HG03135 (cell line): ENCODE data around the gene TSPEAR.

Experiments
- ATAC-seq: cut with Tn5 transposase; IDR thresholded peaks from one replicate; pipeline ENCODE4 v1.9.1; 2021; ENCODE audit warnings: mild to moderate bottlenecking, moderate library complexity; ENCODE audit not compliant: unreplicated experiment

The TSPEAR gene

GRCh38 chr21:44522753-44523204 is 188.6 kb downstream of the TSPEAR start:
- ATAC-seq: no peak

- ATAC-seq: no peak
Measured at GRCh38 chr21:44521928-44522752, 189.2 kb downstream of the TSPEAR start.

- no peak for ATAC-seq
Measured at GRCh38 chr21:44521301-44521927, 190.0 kb downstream of the TSPEAR start.

- no peak for ATAC-seq
Measured at GRCh38 chr21:44520326-44521300, 190.8 kb downstream of the TSPEAR start.

- no peak for ATAC-seq
Measured at GRCh38 chr21:44519346-44520325, 191.7 kb downstream of the TSPEAR start.

- ATAC-seq: no peak
Measured at GRCh38 chr21:44518686-44519085, 192.7 kb downstream of the TSPEAR start.

GRCh38 chr21:44517175-44517899 is 194.0 kb downstream of the TSPEAR start:
- ATAC-seq: no peak

GRCh38 chr21:44516828-44517174 is 194.6 kb downstream of the TSPEAR start:
- ATAC-seq: no peak

GRCh38 chr21:44516342-44516741 is 195.0 kb downstream of the TSPEAR start:
- no peak for ATAC-seq

GRCh38 chr21:44515359-44516165 is 195.8 kb downstream of the TSPEAR start:
- ATAC-seq: no peak

GRCh38 chr21:44514746-44515358 is 196.5 kb downstream of the TSPEAR start:
- no peak for ATAC-seq

- ATAC-seq: no peak
Measured at GRCh38 chr21:44514218-44514520, 197.2 kb downstream of the TSPEAR start.

- no peak for ATAC-seq
Measured at GRCh38 chr21:44513389-44514217, 197.8 kb downstream of the TSPEAR start.

- ATAC-seq: no peak
Measured at GRCh38 chr21:44512496-44513388, 198.6 kb downstream of the TSPEAR start.

GRCh38 chr21:44511938-44512275 is 199.5 kb downstream of the TSPEAR start:
- no peak for ATAC-seq

- ATAC-seq: no peak
Measured at GRCh38 chr21:44511219-44511937, 200.0 kb downstream of the TSPEAR start.
